HepG2 (cell line): ENCODE results near the gene SYT11. TPM values are rescaled to one million over a fixed set of nuclear protein-coding genes. Genes with fewer than 3 reads are reported as not detected.

Source experiments
- ATAC-seq: fragments of 200-7000 bp; cut with Tn5 transposase; 3 replicates; pipeline ENCODE4 v1.9.1; 2020; ENCODE audit warnings: mild to moderate bottlenecking, moderate library complexity
- BruUV-seq: library from RNA; stranded (reverse); fragments of 400-500 nt; replicated peaks from 2 replicates; lab custom pipeline; 2021; lab: Mats Ljungman, UMichigan
- CTCF ChIA-PET: fragments of 300-600 bp; formaldehyde crosslinking; extraction: SDS; loops from one replicate; lab custom pipeline; 2021; ENCODE audit warnings: low total read pairs, inconsistent platforms, low intra/inter-chr PET ratio; lab: Yijun Ruan, JAX
- POLR2A ChIA-PET: fragments of 350-600 bp; sonication (Branson Sonifier 250); formaldehyde crosslinking; loops from one replicate; lab custom pipeline; 2020; ENCODE audit warnings: antibody characterized with exemption, inconsistent platforms; lab: Yijun Ruan, JAX
- DNase-seq: peaks from one replicate; pipeline ENCODE4 v3.0.0-alpha.2; 2015; ENCODE audit warnings: low spot score
- FAIRE-seq: peaks from 3 replicates; lab custom pipeline; 2011; peaks lifted over from hg19 to GRCh38; lab: Jason Lieb, UNC
- H2AFZ ChIP-seq: one replicate; pipeline ENCODE4 v1.6.1; 2011; ENCODE audit warnings: low read length, inconsistent platforms
- H3K27ac ChIP-seq: fragments of 300-600 bp; 3 replicates; pipeline ENCODE4 v1.8.0; 2011; ENCODE audit warnings: mixed run types, mild to moderate bottlenecking, mixed read lengths, low read length, inconsistent platforms; ENCODE audit not compliant: insufficient read depth; ENCODE audit errors: extremely low read length
- H3K27me3 ChIP-seq, 2 experiments: fragments of 200-600 bp in 1 of 2; 2 replicates in 1 of 2; 3 replicates in 1 of 2; pipeline versions ENCODE4 v1.6.0 to v1.8.0; 2011; ENCODE audit warnings: low read length in 2 of 2, mild to moderate bottlenecking in 2 of 2, moderate library complexity in 2 of 2, inconsistent platforms in 1 of 2; ENCODE audit not compliant: insufficient read depth in 2 of 2, control insufficient read depth in 1 of 2
- H3K36me3 ChIP-seq, 2 experiments: fragments of 200-600 bp in 1 of 2; replicated peaks in 1 of 2; 2 replicates in 1 of 2; 3 replicates in 1 of 2; pipeline versions ENCODE4 v1.5.1 to v1.8.0; 2011; ENCODE audit warnings: low read length in 2 of 2, inconsistent platforms in 1 of 2; ENCODE audit not compliant: insufficient read depth in 2 of 2, control insufficient read depth in 1 of 2
- H3K4me1 ChIP-seq: 2 replicates; pipeline ENCODE4 v1.5.1; 2012; ENCODE audit warnings: low read length, inconsistent platforms; ENCODE audit not compliant: insufficient read depth
- H3K4me2 ChIP-seq: 2 replicates; pipeline ENCODE4 v1.6.0; 2011; ENCODE audit warnings: low read depth, low read length, inconsistent platforms
- H3K4me3 ChIP-seq, 3 experiments: fragments of 200-600 bp in 1 of 3; sonication (generic), shearing (Covaris generic) in 1 of 3; replicated peaks in 1 of 3; 2 replicates each; pipeline ENCODE4 v1.5.1; 2011 to 2016; ENCODE audit warnings: low read length in 3 of 3, inconsistent platforms in 2 of 3, low read depth in 2 of 3, mild to moderate bottlenecking in 2 of 3, control low read depth in 1 of 3, mixed read lengths in 1 of 3; ENCODE audit not compliant: insufficient read depth in 1 of 3
- H3K79me2 ChIP-seq: one replicate; pipeline ENCODE4 v1.6.1; 2011; ENCODE audit warnings: low read length, inconsistent platforms; ENCODE audit not compliant: insufficient read depth
- H3K9ac ChIP-seq: 2 replicates; pipeline ENCODE4 v1.6.0; 2011; ENCODE audit warnings: mild to moderate bottlenecking, low read depth, low read length, inconsistent platforms; ENCODE audit not compliant: insufficient read depth
- H3K9me3 ChIP-seq: 2 replicates; pipeline ENCODE4 v1.5.1; 2012; ENCODE audit warnings: mild to moderate bottlenecking, low read length
- H4K20me1 ChIP-seq: 2 replicates; pipeline ENCODE4 v1.6.0; 2011; ENCODE audit warnings: inconsistent platforms, mild to moderate bottlenecking, low read length, moderate library complexity; ENCODE audit not compliant: insufficient read depth
- ADNP ChIP-seq: sonication (generic); formaldehyde crosslinking; IDR thresholded peaks from 2 replicates; pipeline ENCODE4 v1.4.0; 2020; ENCODE audit warnings: missing genetic modification reagents
- HMG20A ChIP-seq: IDR thresholded peaks from 2 replicates; pipeline ENCODE4 v1.6.1; 2016; ENCODE audit warnings: borderline replicate concordance
- KAT7 ChIP-seq: IDR thresholded peaks from 2 replicates; pipeline ENCODE4 v1.6.1; 2018; ENCODE audit warnings: borderline replicate concordance, missing compliant biosample characterization
- MXI1 ChIP-seq: IDR thresholded peaks from 3 replicates; pipeline ENCODE4 v1.6.1; 2012; ENCODE audit warnings: low read depth, low read length, inconsistent platforms, borderline replicate concordance
- NFIC ChIP-seq: IDR thresholded peaks from 2 replicates; pipeline ENCODE4 v1.6.1; 2012; ENCODE audit warnings: mild to moderate bottlenecking, low read length, inconsistent platforms
- NFYC ChIP-seq: IDR thresholded peaks from 2 replicates; pipeline ENCODE4 v1.6.1; 2016; ENCODE audit warnings: missing genetic modification reagents, missing compliant biosample characterization
- POLR2A ChIP-seq, 2 experiments: IDR thresholded peaks; 2 replicates each; pipeline ENCODE4 v1.6.1; 2011; ENCODE audit warnings: low read depth in 2 of 2, low read length in 2 of 2, mild to moderate bottlenecking in 1 of 2, moderate library complexity in 1 of 2; ENCODE audit not compliant: insufficient read depth in 1 of 2
- SP4 ChIP-seq: sonication (generic); formaldehyde crosslinking; IDR thresholded peaks from 2 replicates; pipeline ENCODE4 v1.8.1; 2023; ENCODE audit warnings: mild to moderate bottlenecking, missing genetic modification reagents
- SSRP1 ChIP-seq: IDR thresholded peaks from 2 replicates; pipeline ENCODE4 v1.6.1; 2016; ENCODE audit warnings: control low read depth
- USF2 ChIP-seq, 2 experiments: sonication (generic) in 1 of 2; formaldehyde crosslinking in 1 of 2; IDR thresholded peaks; 2 replicates each; pipeline versions ENCODE4 v1.5.1 to v1.6.1; 2011 to 2020; ENCODE audit warnings: borderline replicate concordance in 1 of 2, low read depth in 1 of 2, low read length in 1 of 2, mild to moderate bottlenecking in 1 of 2, missing genetic modification reagents in 1 of 2, moderate library complexity in 1 of 2
- ZBTB33 ChIP-seq: sonication (generic); formaldehyde crosslinking; IDR thresholded peaks from 2 replicates; pipeline ENCODE4 v1.4.0; 2020; ENCODE audit warnings: missing genetic modification reagents
- ZKSCAN8 ChIP-seq: IDR thresholded peaks from 2 replicates; pipeline ENCODE4 v1.6.1; 2016; ENCODE audit warnings: borderline replicate concordance, missing genetic modification reagents, missing compliant biosample characterization
- ZMYM2 ChIP-seq: sonication (generic); formaldehyde crosslinking; IDR thresholded peaks from 2 replicates; pipeline ENCODE4 v1.8.0; 2022; ENCODE audit warnings: mild to moderate bottlenecking, missing genetic modification reagents
- ZNF367 ChIP-seq: sonication (generic); formaldehyde crosslinking; IDR thresholded peaks from 2 replicates; pipeline ENCODE4 v1.4.0; 2020; ENCODE audit warnings: missing genetic modification reagents, borderline replicate concordance
- ZNF644 ChIP-seq: IDR thresholded peaks from 2 replicates; pipeline ENCODE4 v1.6.1; 2016; ENCODE audit warnings: low read depth
- WGBS: methylation state at CpG from one replicate; pipeline ENCODE4 v1.1.6; 2017; ENCODE audit warnings: low lambda C conversion rate; 5-methylcytosine and 5-hydroxymethylcytosine counted together
- in situ Hi-C: cut with HindIII; loops from 2 replicates; pipeline ENCODE4 v1.10.0; 2017; ENCODE audit warnings: low pct_unique_long_range_greater_than_20kb; ENCODE audit not compliant: extremely low pct_ligation_motif_present
- intact Hi-C: fragments of 100-400 bp; cut with micrococcal nuclease; formaldehyde crosslinking; loops from one replicate; pipeline ENCODE4 v1.10.0; 2022; ENCODE audit not compliant: unreplicated experiment
- polyA plus RNA-seq, 8 experiments: library from polyadenylated mRNA; depleted of rRNA in 3 of 8; stranded (reverse) in 7 of 8; unstranded in 1 of 8; fragments of >200 nt; fragmentation: Illumina TruSeq in 4 of 8; extraction: Trizol in 4 of 8; gene quantifications; 2 replicates each; pipeline versions ENCODE4 v1.2.1 to v1.2.3, GENCODE V29; 2011 to 2016; ENCODE audit warnings: low read depth in 4 of 8, missing spikeins in 1 of 8, mixed read lengths in 1 of 8; ENCODE audit not compliant: insufficient read depth in 1 of 8
- total RNA-seq, 5 experiments: library from RNA; depleted of rRNA; stranded (reverse); fragments of >200 nt; fragmentation: Illumina TruSeq; extraction: Trizol; gene quantifications; 2 replicates each; pipeline ENCODE4 v1.2.3, GENCODE V29; 2016; ENCODE audit warnings: low read depth in 1 of 5
- TF ChIP-seq, protein P1 (sequence below): IDR thresholded peaks from 2 replicates; pipeline ENCODE4 v1.6.1; 2016; ENCODE audit warnings: low read depth
- TF ChIP-seq, protein P2 (sequence below): sonication (generic); IDR thresholded peaks from 2 replicates; pipeline ENCODE4 v1.6.1; 2016; ENCODE audit warnings: low read depth, borderline replicate concordance

Gene SYT11
- total and polyA plus RNA-seq, 2 of the 13 experiments (the other 11 are each of a cell fraction or from before 2014, with no cell fraction given) = 0.22 to 0.59 TPM

DNA sequence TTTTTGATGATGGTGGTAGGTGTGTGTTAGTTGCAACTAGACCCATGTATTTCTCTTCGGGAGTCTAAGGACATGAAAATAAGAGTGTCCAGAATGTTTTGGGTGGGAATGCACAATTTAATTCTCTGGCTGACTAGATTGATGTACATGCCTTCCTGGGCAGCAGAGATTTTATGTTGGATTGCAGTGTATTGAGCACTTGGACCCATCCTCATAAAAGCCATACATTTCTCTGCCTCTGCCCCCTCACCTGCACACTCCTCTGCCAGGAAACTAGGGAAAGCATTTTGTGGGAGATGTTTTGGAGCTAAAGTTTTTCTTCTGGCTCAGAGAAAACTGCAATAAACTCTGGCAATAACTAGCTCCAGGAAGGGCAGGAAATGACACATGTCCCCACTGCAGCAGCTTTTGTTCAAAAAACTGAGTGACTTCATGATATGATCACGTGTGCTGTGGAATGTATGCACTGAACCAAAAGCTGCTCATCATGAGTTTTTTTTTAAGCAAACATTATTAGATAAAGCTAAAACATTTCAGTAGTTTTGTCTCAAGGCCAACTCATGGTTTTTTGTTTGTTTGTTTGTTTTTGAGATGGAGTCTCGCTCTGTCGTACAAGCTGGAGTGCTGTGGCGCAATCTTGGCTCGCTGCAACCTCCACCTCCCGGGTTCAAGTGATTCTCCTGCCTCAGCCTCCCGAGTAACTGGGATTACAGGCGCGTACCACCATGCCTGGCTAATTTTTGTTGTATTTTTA is 34.2 kb downstream of the SYT11 start:
- no peaks in the 10 kb centered on the region for H3K27me3 ChIP-seq
- FAIRE-seq (peak; percentile 65), DNase-seq (peak; percentile 85), ATAC-seq (peak; percentile 85)
- peaks cover 33% of the 10 kb centered on the region for H3K4me1 ChIP-seq
- H4K20me1 ChIP-seq = no peaks in the 10 kb centered on the region
- intact Hi-C loops (loop anchor here (10.0 kb wide), 1 partner anchor 1521 kb away; no protein-coding TSS in a partner anchor), in situ Hi-C loops (no loop called here)
- peak overlapping the region; percentile 49 for H3K27ac ChIP-seq
- H3K9ac ChIP-seq = peak overlapping the region; percentile 14; the same call in 1 of the 2 replicates
- H3K4me2 ChIP-seq = peak overlapping the region; percentile 22
- BruUV-seq = TSS peak; percentile 91
- ChIA-PET CTCF (no interaction called here), POLR2A (interaction anchor here (0.8 to 1.7 kb wide), 3 partner anchors 18 to 41 kb away, joined by 4 to 12 read pairs (median 11); partner anchors contain the start of genes KHDC4, RIT1 and SYT11)
- no peak overlapping the region for H3K4me3 ChIP-seq
- H3K9me3 ChIP-seq = no peaks in the 10 kb centered on the region
- H2AFZ ChIP-seq = no peak overlapping the region
- 22% methylated on average over 10 of the region's 10 CpGs for WGBS
- no peaks in the 10 kb centered on the region for H3K36me3 ChIP-seq
- H3K79me2 ChIP-seq = no peaks in the 10 kb centered on the region
- TF ChIP-seq ADNP (CRISPR knock-in tag) (peak; percentile 92), SSRP1 (0 out of 2 replicates have a peak, but pooled peaks have one; percentile 23), NFIC (0 out of 2 replicates have a peak, but pooled peaks have one; percentile 22), ZMYM2 (peak; percentile 67), ZNF367 (no peak), SP4 (CRISPR knock-in tag) (no peak), USF2 (IDR thresholded peaks at IDR 0.05; ENCODE audit: low read depth, low read length) (peak; percentile 89), USF2 (CRISPR knock-in tag; IDR thresholded peaks at IDR 0.05; ENCODE audit: borderline replicate concordance) (peak; percentile 87; the same call in 1 of the 2 replicates), KAT7 (peak; percentile 68; the same call in 1 of the 2 replicates), NFYC (CRISPR knock-in tag) (no peak), ZKSCAN8 (CRISPR knock-in tag) (0 out of 2 replicates have a peak, but pooled peaks have one; percentile 16), MXI1 (peak; percentile 46; the same call in 1 of the 3 replicates), HMG20A (CRISPR knock-in tag) (peak; percentile 62; the same call in 1 of the 2 replicates), ZBTB33 (CRISPR knock-in tag) (peak; percentile 37; the same call in 1 of the 2 replicates), ZNF644 (no peak), POLR2A (IDR thresholded peaks at IDR 0.05; ENCODE audit: insufficient read depth in 1 of 2, low read depth in 2 of 2, low read length in 2 of 2) (peak in 1 of 2 experiments; percentile 25; a peak in 1 of 4 replicates)
- TF ChIP-seq, protein P1, sequence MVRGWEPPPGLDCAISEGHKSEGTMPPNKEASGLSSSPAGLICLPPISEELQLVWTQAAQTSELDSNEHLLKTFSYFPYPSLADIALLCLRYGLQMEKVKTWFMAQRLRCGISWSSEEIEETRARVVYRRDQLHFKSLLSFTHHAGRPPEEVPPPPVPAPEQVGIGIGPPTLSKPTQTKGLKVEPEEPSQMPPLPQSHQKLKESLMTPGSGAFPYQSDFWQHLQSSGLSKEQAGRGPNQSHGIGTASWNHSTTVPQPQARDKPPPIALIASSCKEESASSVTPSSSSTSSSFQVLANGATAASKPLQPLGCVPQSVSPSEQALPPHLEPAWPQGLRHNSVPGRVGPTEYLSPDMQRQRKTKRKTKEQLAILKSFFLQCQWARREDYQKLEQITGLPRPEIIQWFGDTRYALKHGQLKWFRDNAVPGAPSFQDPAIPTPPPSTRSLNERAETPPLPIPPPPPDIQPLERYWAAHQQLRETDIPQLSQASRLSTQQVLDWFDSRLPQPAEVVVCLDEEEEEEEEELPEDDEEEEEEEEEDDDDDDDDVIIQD (CRISPR knock-in tag) = peak; percentile 15; the same call in 1 of the 2 replicates
- TF ChIP-seq, protein P2, sequence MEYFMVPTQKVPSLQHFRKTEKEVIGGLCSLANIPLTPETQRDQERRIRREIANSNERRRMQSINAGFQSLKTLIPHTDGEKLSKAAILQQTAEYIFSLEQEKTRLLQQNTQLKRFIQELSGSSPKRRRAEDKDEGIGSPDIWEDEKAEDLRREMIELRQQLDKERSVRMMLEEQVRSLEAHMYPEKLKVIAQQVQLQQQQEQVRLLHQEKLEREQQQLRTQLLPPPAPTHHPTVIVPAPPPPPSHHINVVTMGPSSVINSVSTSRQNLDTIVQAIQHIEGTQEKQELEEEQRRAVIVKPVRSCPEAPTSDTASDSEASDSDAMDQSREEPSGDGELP = no peak; the same call in 1 of the 2 replicates
